Activated naive CD4-positive, alpha-beta T cell treated with anti-CD3 and anti-CD28 coated beads, Interleukin-2, amount 50 U/mL, for 16 hours (primary cell): ENCODE results near the gene CACNA1B.
"Not testable (repeated sequence)": the region's sequence is repeated elsewhere in the genome, so short reads cannot be mapped to it uniquely, and the experiment has no call there.

Experiments used
- DNase-seq: peaks from one replicate; pipeline ENCODE4 v3.0.0-alpha.2; 2020

The CACNA1B gene

DNA sequence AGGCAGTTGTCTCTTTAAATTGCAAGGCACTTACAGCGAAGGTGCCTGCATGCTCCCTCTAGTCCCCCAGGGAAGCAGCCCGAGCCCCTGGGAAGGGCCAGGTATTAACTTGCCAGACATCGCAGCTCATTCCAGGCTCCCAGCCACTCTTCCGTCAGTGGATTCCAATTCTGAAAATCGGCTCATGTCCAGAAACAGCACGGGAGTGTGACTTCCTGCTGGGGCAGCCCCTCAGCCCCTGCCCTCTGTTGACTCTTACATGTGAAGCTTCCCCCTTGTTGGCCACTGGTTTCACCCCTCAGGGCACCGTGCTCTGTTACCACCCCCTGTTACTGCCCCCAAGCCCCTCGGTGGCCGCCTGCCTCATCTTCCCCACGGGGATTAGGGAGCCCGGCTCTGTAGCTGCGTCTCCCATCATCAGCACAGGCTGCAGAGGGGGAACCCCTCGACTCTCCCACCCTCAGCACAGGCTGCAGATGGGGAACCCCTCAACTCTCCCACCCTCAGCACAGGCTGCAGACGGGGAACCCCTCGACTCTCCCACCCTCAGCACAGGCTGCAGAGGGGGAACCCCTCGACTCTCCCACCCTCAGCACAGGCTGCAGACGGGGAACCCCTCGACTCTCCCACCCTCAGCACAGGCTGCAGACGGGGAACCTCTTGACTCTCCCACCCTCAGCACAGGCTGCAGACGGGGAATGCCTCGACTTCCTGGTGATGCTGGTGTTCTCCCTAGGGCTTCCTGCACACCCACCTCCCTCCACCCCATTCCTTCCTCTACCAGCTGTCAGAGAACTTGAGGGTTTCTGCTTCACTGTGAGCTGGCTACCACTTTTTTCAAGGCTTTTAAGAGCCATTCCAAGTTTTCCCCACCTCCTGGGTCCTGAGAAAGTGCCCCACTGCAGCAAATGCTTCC is 11.1 kb upstream of the CACNA1B start:
- no peak for DNase-seq

DNA sequence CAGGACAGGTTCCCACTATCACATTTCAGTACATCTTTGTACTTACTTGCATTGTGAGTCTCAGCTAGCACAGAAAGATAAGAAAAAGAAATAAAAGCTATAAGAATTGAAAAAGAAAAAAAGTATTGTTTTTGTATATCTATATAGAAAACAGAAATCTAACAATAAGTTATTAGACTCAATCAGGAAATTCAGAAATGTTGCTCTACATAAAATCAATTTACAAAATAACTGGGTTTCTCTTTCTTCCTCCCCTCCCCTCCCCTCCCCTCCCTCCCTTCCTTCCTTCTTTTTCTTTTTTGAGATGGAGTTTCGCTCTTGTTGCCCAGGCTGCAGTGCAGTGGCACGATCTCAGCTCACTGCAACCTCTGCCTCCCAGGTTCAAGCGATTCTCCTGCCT is 7.2 kb upstream of the CACNA1B start:
- no peak for DNase-seq

DNA sequence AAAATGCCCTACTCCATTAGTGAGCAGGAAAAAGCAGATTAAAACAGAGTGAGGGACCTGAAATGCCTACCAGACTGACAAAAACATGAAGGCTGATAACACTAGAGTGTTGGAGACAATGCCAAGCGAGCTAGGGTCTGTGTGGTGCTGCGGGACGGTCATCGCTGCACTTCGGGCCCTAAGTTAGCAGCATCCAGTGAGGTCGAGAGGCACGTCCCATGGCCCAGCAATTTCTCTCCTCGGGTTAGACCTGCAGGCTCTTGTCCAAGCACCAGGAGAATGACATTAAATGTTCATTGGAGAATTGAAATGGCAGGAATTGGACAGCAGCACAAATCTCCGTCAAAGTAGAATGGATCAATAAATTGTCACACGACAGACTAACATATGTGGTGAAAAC is 5.3 kb upstream of the CACNA1B start:
- DNase-seq: no peak

DNA sequence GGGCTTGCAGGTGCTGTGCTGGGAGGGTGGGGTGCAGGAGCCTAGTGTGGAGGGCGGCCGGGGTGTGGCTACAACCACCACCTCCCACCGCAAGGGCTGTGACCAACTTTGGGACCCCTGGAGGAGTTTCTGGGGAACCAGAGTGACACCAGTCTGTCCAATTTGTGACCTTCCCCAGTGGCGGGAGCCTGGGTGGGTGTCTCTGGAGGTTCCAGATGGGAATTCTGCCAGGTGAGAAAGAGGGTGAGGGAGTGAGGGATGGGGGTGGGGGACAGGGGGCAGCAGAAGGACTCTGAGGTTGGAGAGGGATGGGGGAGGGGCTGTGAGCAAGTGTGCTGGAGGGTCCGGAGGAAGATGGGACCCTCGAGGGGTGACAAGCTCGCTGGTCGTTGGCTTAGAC is 4.2 kb upstream of the CACNA1B start:
- DNase-seq: no peak

DNA sequence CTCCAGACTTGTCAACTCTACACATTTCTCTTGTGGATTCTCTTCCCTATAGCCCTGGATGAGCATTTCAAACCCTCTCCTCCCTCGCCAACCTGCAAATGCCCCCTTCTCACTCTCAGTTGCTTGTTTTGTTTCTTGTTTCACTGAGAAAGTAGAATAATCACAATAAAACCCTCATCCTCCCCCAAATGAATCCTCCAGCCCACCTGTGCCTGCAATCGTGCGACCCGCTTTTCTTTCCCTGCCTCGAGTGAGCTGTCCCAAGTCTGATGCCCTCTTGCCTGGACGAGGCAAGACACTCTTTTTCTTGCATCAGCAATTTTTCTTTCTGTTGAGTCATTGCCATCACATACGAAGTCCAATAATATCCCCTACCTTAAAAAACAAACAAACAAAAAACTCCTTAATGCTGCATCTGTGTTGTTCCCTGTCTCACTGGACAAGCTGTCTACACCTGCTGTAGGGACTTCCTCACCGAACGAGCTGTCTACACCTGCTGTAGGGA is 3.7 kb upstream of the CACNA1B start:
- no peak for DNase-seq

DNA sequence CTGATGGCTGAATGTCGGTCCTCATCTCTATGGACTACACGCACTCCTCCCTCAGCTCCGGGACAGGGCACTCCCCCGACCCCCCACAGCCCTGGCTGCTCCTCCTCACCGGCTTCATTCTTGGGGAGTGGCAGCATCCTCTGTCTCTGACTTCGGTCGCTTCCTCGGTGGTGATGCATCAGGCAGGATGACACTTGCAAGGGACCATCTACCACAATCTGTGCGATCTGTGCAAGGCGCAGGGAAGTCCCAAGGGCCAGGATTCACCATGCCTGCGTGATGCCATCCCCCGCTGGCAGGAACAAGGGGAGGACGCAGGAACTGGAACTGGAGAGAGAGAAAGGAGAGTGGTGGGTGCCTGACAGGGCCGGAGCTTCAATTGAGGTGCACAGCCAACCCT is 2.2 kb upstream of the CACNA1B start:
- no peak for DNase-seq

DNA sequence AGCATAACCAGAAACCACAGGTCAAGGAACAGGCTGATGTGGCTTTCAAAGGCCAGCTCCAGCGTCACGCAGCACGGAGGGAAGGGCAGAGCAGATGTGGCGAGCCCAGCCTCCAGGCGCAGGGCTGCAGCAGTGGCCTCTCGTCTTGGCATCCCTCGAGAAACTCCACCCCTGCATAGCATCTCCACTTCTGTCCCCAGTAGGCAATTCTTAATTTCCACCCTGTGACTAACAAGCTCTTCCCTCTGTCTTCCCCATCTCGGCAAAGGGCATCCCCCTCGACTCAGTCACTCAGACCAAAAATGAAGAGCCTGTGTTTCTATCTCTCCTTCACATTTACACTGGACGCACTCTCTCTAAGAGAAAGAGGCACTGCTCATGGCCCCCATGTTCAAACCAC is 1.7 kb upstream of the CACNA1B start:
- no peak for DNase-seq

DNA sequence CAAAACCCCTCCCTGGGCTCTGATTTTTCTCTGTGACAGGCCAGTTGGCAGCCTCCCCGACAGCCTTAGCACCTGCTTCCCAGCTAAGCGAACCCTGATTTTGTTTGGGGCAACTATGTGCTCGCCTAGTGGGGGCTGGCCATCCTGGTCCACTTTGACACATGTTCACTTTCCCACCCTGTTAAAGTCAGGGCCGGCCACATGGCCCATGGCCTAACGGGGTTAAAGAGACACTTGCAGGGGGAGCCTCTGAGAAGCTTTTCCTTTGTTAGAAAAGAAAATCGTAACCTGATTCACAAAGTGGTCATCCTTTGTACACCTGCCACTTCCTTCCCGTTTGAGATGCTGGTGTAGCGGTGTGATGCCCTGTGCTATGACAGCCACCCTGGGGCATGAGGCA is 1.3 kb upstream of the CACNA1B start:
- no peak for DNase-seq

DNA sequence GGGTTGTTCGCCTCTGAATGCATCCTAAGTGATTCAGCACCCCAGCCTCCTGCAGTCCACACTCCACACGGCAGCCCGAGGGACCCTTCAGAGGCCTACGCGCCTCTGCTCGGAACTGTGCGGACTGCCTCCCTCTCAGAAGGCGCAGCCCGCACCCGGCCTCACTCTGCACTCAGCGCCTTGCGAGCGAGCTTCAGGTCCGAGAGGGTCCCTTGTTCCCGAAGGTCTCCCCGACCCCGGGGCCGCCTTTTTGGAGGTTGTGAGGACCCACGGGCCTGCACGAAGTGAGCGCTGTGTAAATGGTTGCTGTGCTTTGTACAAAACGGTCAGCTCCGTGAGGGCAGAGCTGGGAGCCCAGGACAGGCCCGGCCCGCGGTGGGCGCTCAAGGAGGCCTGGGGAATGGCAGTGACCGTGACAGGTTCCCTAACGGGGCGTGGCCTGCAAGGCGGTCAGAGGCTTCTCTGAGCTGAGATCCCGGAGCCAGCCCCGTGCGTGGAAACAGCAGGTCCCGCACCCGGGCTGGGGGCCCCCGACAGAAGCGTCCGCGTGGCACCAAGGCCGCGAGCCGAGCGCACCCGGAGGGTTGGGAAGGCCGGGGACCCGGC is 698 bp upstream of the CACNA1B start:
- no peak for DNase-seq

DNA sequence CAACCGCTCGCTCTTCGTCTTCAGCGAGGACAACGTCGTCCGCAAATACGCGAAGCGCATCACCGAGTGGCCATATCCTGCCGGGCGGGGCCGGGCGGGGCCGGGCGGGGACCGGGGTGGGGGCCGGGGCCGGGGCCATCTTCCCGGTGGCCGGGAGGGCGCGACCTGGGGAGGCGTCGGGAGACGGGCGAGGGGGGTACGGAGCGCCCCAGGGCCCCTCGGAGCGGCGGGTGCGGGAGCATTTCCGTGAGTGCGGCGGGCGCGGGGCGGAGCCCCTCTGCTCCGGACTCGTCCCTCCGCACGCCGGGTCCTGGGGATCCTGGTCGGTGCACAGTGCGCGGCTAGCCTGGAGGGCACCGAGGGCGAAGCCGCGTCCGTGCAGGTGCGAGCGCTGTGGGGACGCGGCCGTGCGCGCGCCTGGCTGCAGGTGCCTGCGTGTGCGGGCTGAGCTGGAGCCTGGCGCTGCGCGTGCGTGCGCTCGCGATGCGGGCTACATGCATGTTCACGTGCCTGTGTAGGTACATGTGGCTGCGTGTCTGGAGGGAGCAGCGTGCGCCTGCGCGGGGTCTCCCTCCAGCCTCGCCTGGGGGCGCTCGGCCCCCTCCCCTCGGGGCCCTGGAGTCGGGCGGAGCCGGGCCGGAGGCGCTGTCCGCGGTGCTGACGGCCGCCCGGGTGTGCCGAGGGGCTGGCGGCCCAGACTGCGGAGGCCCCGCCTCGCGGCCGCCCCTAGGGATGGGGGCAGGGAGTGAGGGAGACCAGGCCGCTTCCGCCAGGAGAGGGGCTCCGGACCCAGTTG is 762 bp downstream of the CACNA1B start:
- no peak for DNase-seq

DNA sequence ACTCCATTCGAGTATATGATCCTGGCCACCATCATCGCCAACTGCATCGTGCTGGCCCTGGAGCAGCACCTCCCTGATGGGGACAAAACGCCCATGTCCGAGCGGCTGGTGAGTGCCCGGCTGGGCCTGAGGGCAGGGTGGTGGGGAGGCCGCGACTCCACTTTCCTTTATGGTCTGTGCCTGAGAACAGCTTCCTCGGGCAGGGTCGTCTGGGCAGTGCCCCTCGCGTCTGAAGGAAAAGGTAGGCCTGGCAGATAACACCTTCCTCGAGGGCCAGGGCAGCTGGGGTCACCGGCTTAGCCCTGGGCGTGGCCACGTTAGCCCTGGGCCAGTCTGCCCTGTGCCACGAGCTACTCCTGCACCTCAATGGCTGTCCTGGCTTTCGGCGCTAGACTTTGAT is 1.5 kb downstream of the CACNA1B start:
- no peak for DNase-seq

DNA sequence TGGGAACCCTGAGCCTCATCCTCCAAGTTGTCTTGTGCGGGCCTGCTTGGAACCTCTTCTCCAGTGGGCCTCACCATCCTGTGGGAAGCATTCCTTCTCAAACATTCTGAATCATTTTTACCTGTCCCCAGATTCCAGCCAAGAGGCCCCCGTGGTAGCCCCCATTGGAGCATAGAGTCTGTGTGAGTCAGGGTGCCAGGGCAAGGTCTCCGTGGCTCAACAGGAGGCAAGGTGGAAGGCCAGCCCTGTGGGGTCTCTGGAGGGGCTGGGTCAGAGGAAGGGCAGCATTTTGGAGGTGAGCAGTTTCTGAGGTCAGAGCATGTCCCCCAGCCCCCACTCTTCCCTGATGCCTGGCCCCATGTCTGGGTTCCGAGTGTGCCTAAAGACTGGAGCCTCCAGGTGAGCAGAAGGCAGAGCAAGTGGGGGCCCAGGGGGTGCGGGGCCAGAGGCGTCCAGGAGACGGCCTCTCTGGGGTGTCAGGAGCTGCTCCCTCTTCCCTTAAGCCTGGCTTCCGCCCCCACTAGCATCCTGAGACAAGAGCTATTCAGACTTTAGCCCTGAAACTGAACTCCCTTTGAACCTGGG is 2.1 kb downstream of the CACNA1B start:
- DNase-seq: no peak

DNA sequence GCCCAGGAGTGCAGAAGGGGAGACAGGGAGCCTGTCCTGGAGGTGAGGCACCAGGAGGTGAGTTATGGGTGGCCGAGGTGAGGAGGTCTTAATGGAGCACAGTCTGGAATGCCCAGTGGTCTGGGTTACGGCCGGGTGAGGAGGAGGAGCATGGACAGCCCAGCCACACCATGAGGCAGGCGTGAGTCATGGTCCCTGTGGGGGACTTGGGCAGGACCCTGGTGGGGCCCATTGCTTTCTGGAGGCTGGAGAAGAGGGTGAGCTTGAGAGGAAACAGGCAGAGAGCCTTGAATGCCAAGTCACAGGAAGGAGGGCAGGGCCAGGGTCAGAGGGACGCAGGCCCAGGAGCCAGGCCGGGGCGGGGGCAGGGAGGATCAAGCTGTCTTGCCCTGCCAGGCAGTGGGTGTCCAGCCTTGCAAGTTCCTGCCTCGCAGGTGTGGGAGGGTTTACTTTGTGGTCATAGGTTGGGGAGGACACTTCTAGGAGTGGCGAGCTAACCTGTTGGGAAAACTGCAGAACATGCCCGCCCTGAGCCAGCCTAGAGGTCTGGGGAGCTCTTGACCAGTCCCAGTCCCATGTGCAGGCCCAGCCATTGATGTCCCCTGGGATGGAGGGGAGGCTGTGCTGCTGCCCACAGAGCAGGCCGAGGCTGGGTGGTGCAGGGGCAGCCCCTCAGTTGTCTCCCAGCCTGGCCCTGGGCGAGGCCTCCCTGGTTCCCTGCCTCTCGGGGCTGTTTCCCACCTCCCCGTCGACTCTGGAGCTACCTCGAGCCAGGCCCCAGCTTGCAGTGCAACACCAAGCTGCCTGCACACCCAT is 2.8 kb downstream of the CACNA1B start:
- no peak for DNase-seq

DNA sequence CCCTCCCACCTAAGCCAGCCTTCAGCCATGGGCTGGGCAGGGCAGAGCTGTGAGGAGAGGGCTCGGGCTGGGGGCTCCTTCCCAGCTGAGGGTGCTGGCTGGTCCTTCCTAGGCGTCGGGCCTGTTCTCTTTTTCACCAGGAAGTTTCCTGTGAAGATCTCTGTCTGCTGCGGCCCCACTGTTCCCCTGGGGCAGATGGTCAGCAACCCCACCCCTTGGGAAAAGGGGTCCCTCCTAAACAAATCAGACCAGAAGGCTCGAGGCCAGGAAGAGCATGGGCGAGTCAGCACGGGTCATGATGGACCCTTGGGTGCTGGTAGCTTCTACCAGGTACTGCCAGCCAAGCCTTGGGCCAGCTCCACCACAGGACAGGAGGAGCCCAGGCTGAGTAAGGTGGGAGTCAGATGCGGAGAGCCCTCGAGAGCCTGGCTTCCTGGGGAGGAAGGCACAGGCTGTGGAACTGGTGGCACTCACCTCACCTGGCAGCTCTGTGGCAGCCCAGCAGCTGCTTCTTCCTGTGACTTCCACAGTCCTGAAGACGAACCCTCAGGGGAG is 3.5 kb downstream of the CACNA1B start:
- DNase-seq: no peak

DNA sequence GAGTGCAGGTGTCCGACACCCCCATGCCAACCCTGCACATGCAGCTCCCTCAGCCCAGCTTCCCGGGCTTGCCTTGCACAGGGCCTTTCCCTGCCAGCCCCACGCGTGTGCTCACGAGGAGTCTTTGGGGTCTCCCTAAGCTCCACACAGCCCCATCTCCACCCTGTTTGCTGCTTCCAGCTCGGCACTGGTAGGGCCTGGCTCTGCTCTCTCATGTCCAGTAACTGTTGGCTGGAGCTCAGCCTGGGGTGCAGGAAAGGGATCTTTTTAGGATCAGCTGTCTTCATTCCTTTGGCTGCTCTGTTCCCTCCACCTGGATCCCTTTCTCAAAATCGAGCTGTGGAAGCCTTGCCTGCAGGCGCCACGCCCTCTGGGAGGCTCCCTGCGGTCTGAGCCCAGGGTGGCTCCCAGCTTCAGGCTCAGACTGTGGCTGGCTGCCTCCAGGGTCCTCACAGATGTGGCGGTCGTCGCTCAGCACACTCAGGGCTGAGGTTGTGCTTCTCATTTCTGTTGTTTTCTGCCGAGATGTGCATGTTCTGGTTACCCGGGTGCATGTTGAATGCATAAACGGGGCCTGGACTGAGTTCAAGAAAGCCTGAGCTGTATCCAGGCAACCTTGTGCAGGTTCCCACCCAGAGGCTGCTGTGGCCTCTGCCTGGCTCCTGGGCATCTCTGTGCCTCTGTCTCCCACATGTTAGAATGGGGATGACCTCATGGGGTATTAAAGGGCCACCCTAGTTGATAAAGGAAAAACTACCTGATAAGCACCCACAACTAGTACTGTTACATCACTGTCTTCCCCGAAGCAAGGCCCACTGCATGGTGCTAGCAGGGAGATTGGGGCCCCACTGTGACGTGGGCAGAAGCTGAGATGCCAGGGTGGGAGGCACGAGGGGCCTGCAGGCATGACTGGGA is 4.3 kb downstream of the CACNA1B start:
- DNase-seq: no peak

DNA sequence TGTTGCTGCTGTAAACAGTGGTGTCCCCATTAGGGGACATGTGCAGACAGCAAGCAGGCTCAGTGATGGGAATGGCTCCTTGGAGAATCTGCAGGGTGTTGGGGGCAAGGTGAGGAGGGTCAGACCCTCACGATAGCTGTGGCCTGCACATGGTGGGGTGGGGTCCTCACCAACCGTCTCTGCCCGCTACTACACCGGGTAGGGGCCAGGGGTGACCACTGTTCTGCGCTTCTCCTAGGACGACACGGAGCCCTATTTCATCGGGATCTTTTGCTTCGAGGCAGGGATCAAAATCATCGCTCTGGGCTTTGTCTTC is 4.9 kb downstream of the CACNA1B start:
- no peak for DNase-seq

DNA sequence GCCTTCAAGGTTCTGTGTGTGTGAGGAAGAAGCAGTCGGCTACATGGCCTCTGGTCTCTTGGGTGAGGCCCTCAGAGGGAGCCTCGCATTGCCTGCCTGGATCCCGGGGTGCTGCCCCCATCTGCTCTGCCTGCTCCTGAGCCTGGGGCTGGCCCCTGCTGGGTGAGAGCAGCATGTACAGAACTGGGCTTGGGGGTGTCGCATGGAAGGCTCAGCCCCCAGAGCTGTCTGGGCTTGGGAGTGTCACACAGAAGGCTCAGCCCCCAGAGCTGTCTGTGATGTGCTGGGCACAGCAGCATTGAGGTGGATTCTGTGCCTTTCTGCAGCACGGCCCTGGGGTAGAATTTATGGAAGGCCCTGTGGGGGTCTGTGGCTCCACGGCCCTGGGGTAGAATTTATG is 6.4 kb downstream of the CACNA1B start:
- DNase-seq: not testable (repeated sequence)

DNA sequence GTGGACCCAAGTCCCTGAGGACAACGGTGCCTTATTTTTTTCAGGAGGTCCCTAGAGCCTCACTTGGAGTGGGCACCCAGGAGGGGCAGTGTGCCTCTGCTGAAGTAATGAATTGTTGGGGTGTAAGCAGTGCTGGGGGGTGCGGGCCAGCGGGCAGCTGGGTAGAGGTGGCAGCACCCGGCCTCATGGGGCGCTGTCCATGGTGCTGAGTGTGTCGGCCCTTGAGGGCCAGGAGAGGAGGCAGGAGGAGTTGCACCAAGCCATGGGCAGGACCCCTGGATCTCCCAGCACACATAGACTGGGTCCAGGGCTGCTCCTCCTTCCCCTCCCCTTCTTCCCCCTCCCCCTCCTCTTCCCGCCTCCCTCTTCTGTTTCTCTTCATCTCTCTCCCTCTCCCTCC is 7.0 kb downstream of the CACNA1B start:
- not testable (repeated sequence) for DNase-seq

DNA sequence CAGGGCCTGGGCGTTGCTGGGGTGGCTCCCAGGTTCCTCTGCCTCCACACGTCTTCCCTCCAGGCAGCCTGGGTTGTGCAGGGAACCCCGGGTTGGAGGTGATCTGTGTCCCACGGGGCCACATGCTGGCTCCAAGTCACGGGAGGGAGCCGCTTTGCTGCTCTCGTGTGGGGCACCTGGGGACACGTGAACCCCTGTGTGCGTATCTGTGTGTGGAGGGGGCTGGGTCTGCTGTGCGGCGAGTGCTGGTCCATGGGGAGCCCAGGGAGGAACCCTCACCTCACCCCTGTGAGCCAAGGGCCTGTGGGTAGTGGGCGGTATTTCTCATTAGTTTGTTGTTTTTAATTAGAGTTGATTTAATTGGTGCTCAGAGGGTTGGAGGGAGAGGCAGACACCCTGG is 7.5 kb downstream of the CACNA1B start:
- DNase-seq: not testable (repeated sequence)

DNA sequence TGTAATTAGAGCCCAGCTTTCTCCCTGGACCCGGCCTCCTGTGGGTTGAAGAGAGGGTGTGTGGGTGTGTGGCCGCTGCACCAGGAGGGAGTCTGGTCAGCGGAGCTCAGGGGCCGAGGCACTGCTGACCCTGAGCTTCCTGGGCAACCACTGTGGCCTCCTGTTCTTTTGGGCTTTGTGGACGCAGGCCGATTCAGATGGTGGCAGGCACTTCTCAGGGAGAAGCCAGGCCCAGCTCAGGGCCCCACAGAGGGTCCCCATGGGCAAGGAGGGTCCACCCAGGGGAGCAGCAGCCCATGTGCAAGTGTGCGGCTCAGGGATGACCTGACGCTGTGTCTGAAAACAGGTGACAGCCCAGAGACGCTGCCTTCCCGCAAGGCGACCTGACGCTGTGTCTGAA is 11.0 kb downstream of the CACNA1B start:
- DNase-seq: not testable (repeated sequence)

DNA sequence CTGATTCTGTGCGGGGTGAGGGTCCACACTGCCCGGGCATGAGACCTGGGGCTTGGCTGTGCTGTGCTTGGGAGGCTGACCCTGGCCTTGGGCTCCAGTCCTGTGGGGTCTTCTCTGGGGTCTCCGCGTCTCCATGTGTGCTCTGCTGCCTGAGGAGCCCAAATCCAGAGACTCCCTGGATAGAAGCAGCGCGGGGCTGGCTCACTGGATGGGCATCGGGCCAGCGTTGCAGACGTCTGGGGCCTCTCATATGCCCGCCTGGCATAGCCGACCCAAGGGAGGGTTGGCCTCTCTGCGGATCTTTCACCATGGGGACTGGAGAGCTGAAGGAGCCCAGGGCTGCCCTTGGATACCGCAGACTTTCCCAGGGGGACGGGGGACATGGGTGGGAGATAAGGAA is 12.4 kb downstream of the CACNA1B start:
- not testable (repeated sequence) for DNase-seq
